ENCODE measurements around the gene SIPA1L2.

DNA sequence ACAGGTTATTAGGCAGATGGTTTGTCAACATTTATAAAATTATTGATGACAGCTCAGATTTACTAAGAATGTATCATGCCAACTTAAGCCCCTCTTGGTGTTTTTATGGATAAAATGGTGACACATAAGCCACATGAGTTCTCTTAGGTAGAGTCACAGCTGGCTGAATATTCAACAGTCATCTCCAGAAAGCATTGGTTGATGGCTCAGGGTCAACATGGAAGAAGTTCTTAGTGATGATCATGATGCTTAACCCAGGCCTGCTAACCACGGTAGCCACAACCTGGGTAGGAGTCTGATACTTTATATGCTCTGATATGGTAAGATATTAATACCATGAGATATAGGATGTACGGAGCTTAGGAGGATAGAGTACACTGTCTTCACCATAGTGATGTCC lies 46.4 kb upstream of the SIPA1L2 start:
- TF ChIP-seq, protein P1, sequence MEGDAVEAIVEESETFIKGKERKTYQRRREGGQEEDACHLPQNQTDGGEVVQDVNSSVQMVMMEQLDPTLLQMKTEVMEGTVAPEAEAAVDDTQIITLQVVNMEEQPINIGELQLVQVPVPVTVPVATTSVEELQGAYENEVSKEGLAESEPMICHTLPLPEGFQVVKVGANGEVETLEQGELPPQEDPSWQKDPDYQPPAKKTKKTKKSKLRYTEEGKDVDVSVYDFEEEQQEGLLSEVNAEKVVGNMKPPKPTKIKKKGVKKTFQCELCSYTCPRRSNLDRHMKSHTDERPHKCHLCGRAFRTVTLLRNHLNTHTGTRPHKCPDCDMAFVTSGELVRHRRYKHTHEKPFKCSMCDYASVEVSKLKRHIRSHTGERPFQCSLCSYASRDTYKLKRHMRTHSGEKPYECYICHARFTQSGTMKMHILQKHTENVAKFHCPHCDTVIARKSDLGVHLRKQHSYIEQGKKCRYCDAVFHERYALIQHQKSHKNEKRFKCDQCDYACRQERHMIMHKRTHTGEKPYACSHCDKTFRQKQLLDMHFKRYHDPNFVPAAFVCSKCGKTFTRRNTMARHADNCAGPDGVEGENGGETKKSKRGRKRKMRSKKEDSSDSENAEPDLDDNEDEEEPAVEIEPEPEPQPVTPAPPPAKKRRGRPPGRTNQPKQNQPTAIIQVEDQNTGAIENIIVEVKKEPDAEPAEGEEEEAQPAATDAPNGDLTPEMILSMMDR (conservative IDR thresholded peaks at IDR 0.05; ENCODE audit: low read depth, low read length), result no peak
- TF ChIP-seq EZH2 (IDR thresholded peaks at IDR 0.05; ENCODE audit: borderline replicate concordance, low read depth, low read length, poor library complexity, severe bottlenecking), result no peak

Measured in A673 (cell line).